IMR-90 (cell line): ENCODE data around the gene ATP2B2.
A peak's percentile ranks its signal among the peaks of the same experiment; 100 is the strongest.

Experiments
- BHLHE40 ChIP-seq: fragments of 150-350 bp; IDR thresholded peaks from 2 replicates; pipeline ENCODE4 v1.6.1; 2016; ENCODE audit warnings: mild to moderate bottlenecking, low read depth, low read length
- CEBPB ChIP-seq: IDR thresholded peaks from 2 replicates; pipeline ENCODE4 v1.6.1; 2012; ENCODE audit warnings: low read depth, low read length, improper control_type of control experiment
- CHD1 ChIP-seq: IDR thresholded peaks from 2 replicates; pipeline ENCODE4 v1.6.1; 2012; ENCODE audit warnings: low read depth, low read length, improper control_type of control experiment
- MAFK ChIP-seq: IDR thresholded peaks from 2 replicates; pipeline ENCODE4 v1.6.1; 2012; ENCODE audit warnings: low read depth, low read length, improper control_type of control experiment
- MXI1 ChIP-seq: IDR thresholded peaks from 2 replicates; pipeline ENCODE4 v1.6.1; 2012; ENCODE audit warnings: low read depth, mild to moderate bottlenecking, low read length, moderate library complexity, borderline replicate concordance
- POLR2A ChIP-seq: IDR thresholded peaks from 2 replicates; pipeline ENCODE4 v1.6.1; 2012; ENCODE audit warnings: mild to moderate bottlenecking, low read depth, low read length
- RAD21 ChIP-seq: IDR thresholded peaks from 2 replicates; pipeline ENCODE4 v1.6.1; 2012; ENCODE audit warnings: low read length, improper control_type of control experiment
- RCOR1 ChIP-seq: IDR thresholded peaks from 2 replicates; pipeline ENCODE4 v1.6.1; 2012; ENCODE audit warnings: mild to moderate bottlenecking, low read length, improper control_type of control experiment; ENCODE audit not compliant: insufficient replicate concordance
- RFX5 ChIP-seq: IDR thresholded peaks from 2 replicates; pipeline ENCODE4 v1.8.0; 2012; ENCODE audit warnings: low read depth, mild to moderate bottlenecking, low read length, moderate library complexity
- USF2 ChIP-seq: fragments of 150-350 bp; IDR thresholded peaks from 2 replicates; pipeline ENCODE4 v1.6.1; 2017; ENCODE audit warnings: mild to moderate bottlenecking, antibody characterized with exemption, low read length, low read depth
- TF ChIP-seq, protein P1 (sequence below): conservative IDR thresholded peaks from 2 replicates; pipeline ENCODE4 v1.5.1; 2012; ENCODE audit warnings: mild to moderate bottlenecking, low read depth, low read length, improper control_type of control experiment

DNA sequence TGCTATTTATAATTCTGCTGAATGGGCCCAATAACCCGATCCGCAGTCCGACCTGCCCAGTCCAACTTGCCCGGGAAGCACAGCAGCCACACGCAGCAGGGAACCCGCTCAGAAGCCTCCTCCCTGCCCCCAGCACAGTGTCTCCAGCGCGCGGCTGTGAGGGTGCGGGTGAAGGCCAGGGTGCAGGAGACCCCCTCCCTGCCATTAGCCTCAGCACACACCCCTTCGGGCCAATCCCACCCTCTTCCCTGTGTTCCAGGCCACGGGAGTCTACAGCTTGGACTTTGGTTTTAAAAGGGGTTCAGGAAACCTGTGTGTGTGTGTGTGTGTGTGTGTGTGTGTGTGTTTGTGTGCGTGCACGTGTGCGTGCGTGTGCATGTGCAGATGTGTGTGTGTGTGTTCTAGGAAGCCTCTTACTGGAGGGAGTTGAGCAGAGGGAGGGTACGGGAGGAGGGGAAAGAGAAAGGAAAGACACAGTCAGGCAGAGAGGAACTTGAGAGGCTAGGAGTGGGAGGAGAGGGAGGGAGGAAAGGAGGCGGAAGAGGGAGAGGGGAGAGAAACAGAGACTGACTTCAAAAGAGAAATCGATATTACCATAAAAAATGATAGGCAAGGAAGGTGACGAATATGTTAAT is 34.2 kb downstream of the ATP2B2 start:
- TF ChIP-seq, protein P1, sequence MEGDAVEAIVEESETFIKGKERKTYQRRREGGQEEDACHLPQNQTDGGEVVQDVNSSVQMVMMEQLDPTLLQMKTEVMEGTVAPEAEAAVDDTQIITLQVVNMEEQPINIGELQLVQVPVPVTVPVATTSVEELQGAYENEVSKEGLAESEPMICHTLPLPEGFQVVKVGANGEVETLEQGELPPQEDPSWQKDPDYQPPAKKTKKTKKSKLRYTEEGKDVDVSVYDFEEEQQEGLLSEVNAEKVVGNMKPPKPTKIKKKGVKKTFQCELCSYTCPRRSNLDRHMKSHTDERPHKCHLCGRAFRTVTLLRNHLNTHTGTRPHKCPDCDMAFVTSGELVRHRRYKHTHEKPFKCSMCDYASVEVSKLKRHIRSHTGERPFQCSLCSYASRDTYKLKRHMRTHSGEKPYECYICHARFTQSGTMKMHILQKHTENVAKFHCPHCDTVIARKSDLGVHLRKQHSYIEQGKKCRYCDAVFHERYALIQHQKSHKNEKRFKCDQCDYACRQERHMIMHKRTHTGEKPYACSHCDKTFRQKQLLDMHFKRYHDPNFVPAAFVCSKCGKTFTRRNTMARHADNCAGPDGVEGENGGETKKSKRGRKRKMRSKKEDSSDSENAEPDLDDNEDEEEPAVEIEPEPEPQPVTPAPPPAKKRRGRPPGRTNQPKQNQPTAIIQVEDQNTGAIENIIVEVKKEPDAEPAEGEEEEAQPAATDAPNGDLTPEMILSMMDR = no peak
- TF ChIP-seq POLR2A = no peak
- no peak for TF ChIP-seq MAFK
- TF ChIP-seq RAD21 = no peak
- no peak for TF ChIP-seq RFX5
- no peak for TF ChIP-seq MXI1
- no peak for TF ChIP-seq CHD1
- TF ChIP-seq BHLHE40 = 0 out of 2 replicates have a peak, but pooled peaks have one; percentile 23
- TF ChIP-seq CEBPB = no peak
- no peak for TF ChIP-seq RCOR1
- TF ChIP-seq USF2 = no peak
